ENCODE measurements around the gene PSMB7.

DNA sequence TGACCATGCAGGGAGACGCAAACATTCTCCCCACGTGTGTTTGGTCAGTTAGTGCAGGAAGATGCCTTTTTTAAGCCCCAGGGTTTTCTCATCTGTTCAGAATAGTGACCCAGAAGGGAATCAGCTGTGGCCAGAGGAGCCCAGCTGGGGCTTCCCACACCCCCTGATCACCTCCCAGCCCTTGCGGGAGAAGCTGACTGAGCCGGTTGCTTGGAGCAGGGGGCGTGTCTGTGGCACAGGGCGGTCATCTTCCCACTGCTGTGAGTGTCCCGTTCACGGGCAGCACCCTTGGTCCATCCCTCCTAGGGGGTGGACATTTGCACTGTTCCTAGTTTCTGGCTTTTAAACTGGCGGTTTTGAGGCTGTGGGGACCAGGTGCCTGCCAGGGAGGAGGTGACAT lies 87.8 kb downstream of the PSMB7 start:
- TF ChIP-seq CTCF (conservative IDR thresholded peaks at IDR 0.05; ENCODE audit: low read depth, low read length): no peak
- TF ChIP-seq EZH2 (IDR thresholded peaks at IDR 0.05; ENCODE audit: borderline replicate concordance, low read depth, low read length, poor library complexity, severe bottlenecking): no peak
